Body of pancreas (tissue), 4 donors: ENCODE data around the gene L3MBTL1. TPM values are rescaled to one million over a fixed set of nuclear protein-coding genes. Genes with fewer than 3 reads are reported as not detected.
A peak's percentile ranks its signal among the peaks of the same experiment; 100 is the strongest.

Experiments used
- ATAC-seq: fragments of 150-250 bp; one replicate; pipeline ENCODE4 v1.9.1; 2016
- DNase-seq, 4 donors: peaks; one replicate each; pipeline ENCODE4 v3.0.0-alpha.2; 2019
- H3K27ac ChIP-seq, 4 donors: fragments of 200-600 bp; sonication (generic); 1 replicate in 3 of 4; 2 replicates in 1 of 4; pipeline versions ENCODE4 v1.5.1 to v1.6.1; 2016 to 2019; ENCODE audit warnings: mild to moderate bottlenecking in 1 of 4, mixed read lengths in 1 of 4, moderate library complexity in 1 of 4
- H3K27me3 ChIP-seq, 2 donors: fragments of 200-600 bp; sonication (generic); one replicate each; pipeline ENCODE4 v1.6.0; 2016; ENCODE audit warnings: mild to moderate bottlenecking in 1 of 2
- H3K36me3 ChIP-seq, 2 donors: fragments of 200-600 bp; sonication (generic); replicated peaks in 1 of 2; 2 replicates each; pipeline ENCODE4 v1.5.1; 2016; ENCODE audit warnings: low read depth in 2 of 2; ENCODE audit not compliant: insufficient read depth in 1 of 2
- H3K4me1 ChIP-seq: fragments of 200-600 bp; sonication (generic); one replicate; pipeline ENCODE4 v1.6.0; 2016
- H3K4me3 ChIP-seq, 2 donors: fragments of 200-600 bp; sonication (generic); 1 replicate in 1 of 2; 2 replicates in 1 of 2; pipeline ENCODE4 v1.5.1; 2016 to 2019
- H3K9me3 ChIP-seq, 3 donors: fragments of 200-600 bp; sonication (generic); 1 replicate in 2 of 3; 2 replicates in 1 of 3; pipeline ENCODE4 v1.5.1; 2016
- POLR2A ChIP-seq, 3 donors: fragments of 450-650 bp; IDR thresholded peaks; one replicate each; pipeline ENCODE4 v1.6.1; 2016; ENCODE audit warnings: antibody characterized with exemption in 3 of 3, mild to moderate bottlenecking in 2 of 3
- WGBS, 2 donors: methylation state at CpG; one replicate each; pipeline ENCODE4 v1.1.5; 2017; 5-methylcytosine and 5-hydroxymethylcytosine counted together
- intact Hi-C: fragments of 100-400 bp; cut with DNase I; formaldehyde crosslinking; loops from one replicate; pipeline ENCODE4 v1.15.1; 2023
- total RNA-seq, 2 donors: library from RNA; depleted of rRNA; stranded (reverse); fragments of >200 nt; gene quantifications; one replicate each; pipeline ENCODE4 v1.1.0, GENCODE V29; 2016
- TF ChIP-seq, protein P1 (sequence below), 7 experiments: fragments of 450-650 bp in 4 of 7; fragments of 200-600 bp in 3 of 7; sonication (generic) in 3 of 7; IDR thresholded peaks; one replicate each; pipeline ENCODE4 v1.5.1; 2016 to 2019; ENCODE audit warnings: antibody characterized with exemption in 7 of 7

L3MBTL1 gene
- 10 to 100 TPM in 1 of 2 donors, 1 to 10 TPM in 1; 4.9 to 10.1 TPM for total RNA-seq

DNA sequence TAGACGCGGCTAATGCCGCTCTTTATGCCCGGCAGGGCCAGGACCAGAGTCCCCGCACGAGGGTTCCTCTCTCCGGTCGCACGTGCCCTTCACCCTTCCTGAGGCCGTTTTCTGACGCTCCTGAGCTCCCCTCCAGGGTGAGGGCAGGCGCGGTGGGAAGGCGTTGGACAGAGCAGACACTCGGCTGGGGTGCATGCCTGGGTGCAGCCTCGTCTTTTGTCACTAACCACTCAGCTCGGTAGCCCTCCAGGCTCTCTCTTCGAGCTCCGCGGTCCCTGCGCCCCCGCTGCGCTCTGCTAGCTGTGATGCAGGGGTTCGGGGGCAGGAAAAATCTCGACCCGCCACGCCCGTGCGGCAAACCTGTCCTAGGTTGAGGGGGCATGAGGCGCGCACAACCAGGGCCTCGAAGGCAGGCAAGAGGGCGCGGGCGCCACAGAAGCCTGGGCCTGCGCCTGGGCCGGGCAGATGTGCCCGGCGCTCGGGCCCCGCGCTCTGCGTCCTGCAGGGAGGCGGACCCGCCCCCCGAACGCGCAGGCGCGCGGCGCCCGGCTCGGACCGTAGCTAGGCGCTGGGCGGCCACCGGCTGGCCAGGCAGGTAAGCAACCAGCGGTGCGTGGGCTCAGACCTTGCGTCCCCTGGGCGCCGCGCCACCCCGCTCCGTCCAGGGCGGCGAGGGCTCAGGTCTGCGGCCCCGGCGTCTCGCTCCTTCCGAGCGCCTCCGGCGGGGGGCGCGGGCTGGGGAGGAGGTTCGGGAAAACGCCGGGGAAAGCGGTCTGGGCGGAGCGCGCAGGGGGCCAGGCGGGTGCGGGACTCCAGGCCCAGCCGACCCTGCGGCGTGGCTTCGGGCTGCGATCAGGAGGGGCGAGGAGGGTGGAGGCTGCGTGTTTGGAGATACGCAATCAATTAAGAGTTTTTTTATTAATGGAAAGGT is at the start of gene L3MBTL1:
Gene L3MBTL1 (plus strand): TSS at position 548 of the 931 bp plus-strand sequence. CDS start 5,807 bp downstream, outside the sequence.
- peak; percentile 90 for ATAC-seq
- intact Hi-C loops = no loop called here
- WGBS, 2 donors = 7 to 14% methylated on average over 32 to 73 of the region's 95 CpGs
- TF ChIP-seq, protein P1, sequence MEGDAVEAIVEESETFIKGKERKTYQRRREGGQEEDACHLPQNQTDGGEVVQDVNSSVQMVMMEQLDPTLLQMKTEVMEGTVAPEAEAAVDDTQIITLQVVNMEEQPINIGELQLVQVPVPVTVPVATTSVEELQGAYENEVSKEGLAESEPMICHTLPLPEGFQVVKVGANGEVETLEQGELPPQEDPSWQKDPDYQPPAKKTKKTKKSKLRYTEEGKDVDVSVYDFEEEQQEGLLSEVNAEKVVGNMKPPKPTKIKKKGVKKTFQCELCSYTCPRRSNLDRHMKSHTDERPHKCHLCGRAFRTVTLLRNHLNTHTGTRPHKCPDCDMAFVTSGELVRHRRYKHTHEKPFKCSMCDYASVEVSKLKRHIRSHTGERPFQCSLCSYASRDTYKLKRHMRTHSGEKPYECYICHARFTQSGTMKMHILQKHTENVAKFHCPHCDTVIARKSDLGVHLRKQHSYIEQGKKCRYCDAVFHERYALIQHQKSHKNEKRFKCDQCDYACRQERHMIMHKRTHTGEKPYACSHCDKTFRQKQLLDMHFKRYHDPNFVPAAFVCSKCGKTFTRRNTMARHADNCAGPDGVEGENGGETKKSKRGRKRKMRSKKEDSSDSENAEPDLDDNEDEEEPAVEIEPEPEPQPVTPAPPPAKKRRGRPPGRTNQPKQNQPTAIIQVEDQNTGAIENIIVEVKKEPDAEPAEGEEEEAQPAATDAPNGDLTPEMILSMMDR (IDR thresholded peaks at IDR 0.05) = no peak
- TF ChIP-seq POLR2A (IDR thresholded peaks at IDR 0.05) = peak in 2 of 3 donors; percentile 11 to 24
- H3K27me3 ChIP-seq = no peaks in the 10 kb centered on the region
- peaks cover 10% of the 10 kb centered on the region for H3K4me1 ChIP-seq
- H3K4me3 ChIP-seq = peak within 1 kb of the TSS; percentile 4 to 56
- DNase-seq = peak; percentile 58 to 82 (median 66)
- peak within 1 kb of the TSS in 1 of 4 donors; percentile 49 for H3K27ac ChIP-seq
- no peaks in the 10 kb centered on the region for H3K36me3 ChIP-seq
- H3K9me3 ChIP-seq = no peaks in the 10 kb centered on the region

DNA sequence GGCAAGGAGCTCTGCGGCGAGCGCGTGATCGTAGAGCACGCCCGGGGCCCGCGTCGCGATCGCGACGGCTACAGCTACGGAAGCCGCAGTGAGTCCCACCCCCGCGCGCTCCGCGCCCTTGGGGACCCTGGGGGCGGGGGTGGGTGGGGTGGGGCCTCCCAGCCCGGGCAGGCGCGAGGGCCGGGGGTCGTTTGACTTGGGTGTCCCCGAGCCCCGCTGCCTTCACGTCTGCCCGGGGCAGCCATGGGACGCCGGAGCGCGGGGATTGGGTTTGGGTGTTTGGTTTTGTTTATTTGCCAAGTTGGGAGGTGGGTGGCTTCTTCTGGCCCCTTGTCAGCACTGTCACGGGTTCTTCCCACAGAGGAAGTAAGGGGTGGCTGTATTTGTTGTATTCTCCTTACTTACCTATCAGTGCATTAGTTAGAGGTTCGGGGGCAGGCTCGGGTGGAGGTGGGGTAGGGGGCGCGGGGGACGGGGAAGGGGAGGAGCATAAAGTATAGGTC is 49.0 kb upstream of the L3MBTL1 start:
- intact Hi-C loops = no loop called here
- no peak for ATAC-seq
- WGBS, 2 donors = 0 to 4% methylated on average over 6 to 25 of the region's 41 CpGs
- Histone ChIP-seq H3K9me3 (no peaks in the 10 kb centered on the region), H3K27me3 (no peaks in the 10 kb centered on the region), H3K27ac (peak overlapping the region; percentile 98 to 100 (median 99)), H3K4me1 (peaks cover 50% of the 10 kb centered on the region), H3K4me3 (peak overlapping the region; percentile 50 to 73), H3K36me3 (peaks cover 11 to 13% of the 10 kb centered on the region in 2 donors)
- no peak for DNase-seq
- TF ChIP-seq POLR2A (IDR thresholded peaks at IDR 0.05) = no peak
- TF ChIP-seq, protein P1 (IDR thresholded peaks at IDR 0.05) = no peak

DNA sequence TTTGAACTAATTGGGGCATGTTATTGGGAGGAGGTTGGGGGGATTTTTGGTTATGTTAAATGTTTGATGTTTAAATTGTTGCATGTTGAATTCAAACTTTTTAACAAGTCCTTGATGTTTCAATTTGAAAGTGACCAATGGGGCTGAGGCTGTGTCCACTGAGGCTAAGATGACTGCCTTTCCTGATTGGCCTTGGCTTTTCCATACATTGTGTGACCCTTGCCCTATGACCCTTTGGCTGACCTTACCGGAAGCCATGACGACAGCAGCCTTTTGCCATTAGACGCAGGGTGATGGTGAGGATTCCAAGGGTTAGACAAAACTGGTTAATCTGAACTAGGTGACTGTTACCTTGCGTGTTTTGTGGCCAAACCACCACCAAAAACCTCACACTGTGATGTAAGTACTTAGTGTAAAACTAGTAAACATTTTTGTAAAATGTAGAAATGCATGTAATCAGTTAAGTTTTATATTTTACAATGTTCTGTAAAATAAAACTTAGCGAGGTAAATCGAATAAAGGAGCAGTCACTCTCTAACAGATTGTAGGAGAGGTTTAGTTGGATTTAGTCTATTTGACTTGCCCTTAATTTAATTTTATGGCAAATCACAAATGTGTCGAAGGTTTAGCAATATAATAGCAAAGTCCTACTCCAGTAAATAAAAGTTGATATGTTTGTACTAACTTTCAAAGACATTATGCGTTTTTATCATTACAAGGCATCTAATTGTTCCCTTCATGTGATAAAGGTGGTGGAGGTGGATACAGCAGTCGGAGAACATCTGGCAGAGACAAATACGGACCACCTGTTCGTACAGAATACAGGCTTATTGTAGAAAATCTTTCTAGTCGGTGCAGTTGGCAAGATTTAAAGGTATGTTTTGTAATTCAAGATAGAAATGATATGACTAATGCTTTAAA is 48.2 kb upstream of the L3MBTL1 start:
- DNase-seq = peak in 1 of 4 donors; percentile 16
- TF ChIP-seq, protein P1 (IDR thresholded peaks at IDR 0.05) = no peak
- no peak for TF ChIP-seq POLR2A (IDR thresholded peaks at IDR 0.05)
- no peaks in the 10 kb centered on the region for H3K27me3 ChIP-seq
- peak overlapping the region in 1 of 2 donors; percentile 50 for H3K4me3 ChIP-seq
- WGBS, 2 donors = 43 to 48% methylated on average over 12 of the region's 12 CpGs
- peaks cover 11 to 19% of the 10 kb centered on the region in 2 donors for H3K36me3 ChIP-seq
- H3K27ac ChIP-seq = peak overlapping the region; percentile 98 to 100 (median 99)
- H3K9me3 ChIP-seq = no peaks in the 10 kb centered on the region
- intact Hi-C loops = no loop called here
- no peak for ATAC-seq
- H3K4me1 ChIP-seq = peaks cover 50% of the 10 kb centered on the region

DNA sequence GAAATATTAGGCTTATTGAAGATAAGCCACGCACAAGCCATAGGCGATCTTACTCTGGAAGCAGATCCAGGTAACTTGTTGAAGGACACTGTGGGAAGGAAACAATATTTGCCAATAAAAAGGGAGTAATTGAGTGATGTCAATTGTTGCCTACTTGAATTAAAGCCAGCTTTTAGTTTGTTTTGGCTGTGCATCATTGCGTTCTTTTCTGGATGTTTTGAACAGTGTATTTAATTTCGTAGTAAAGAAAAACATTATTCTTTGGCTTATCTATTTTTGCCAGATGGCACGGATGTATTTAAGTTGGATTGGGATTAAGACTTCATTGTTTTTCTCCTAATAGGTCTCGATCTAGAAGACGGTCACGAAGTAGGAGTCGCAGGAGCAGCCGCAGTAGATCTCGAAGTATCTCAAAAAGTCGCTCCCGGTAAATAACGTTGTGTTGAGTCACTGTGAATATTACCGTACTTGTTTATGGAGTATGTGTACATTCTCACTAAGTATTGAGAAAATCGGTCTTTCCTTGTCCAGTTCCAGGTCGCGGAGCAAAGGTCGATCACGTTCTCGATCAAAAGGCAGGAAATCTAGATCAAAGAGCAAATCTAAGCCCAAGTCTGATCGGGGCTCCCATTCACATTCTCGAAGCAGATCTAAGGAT is 47.2 kb upstream of the L3MBTL1 start:
- no peaks in the 10 kb centered on the region for H3K9me3 ChIP-seq
- H3K27me3 ChIP-seq = no peaks in the 10 kb centered on the region
- TF ChIP-seq, protein P1 (IDR thresholded peaks at IDR 0.05) = no peak
- no peak for TF ChIP-seq POLR2A (IDR thresholded peaks at IDR 0.05)
- ATAC-seq (no peak), DNase-seq (no peak)
- no peak overlapping the region for H3K27ac ChIP-seq
- peaks cover 11 to 24% of the 10 kb centered on the region in 2 donors for H3K36me3 ChIP-seq
- H3K4me1 ChIP-seq = peaks cover 53% of the 10 kb centered on the region
- intact Hi-C loops = no loop called here
- H3K4me3 ChIP-seq = no peak overlapping the region
- 73 to 81% methylated on average over 23 of the region's 23 CpGs for WGBS, 2 donors
